ENCODE measurements around the gene NGEF.

DNA sequence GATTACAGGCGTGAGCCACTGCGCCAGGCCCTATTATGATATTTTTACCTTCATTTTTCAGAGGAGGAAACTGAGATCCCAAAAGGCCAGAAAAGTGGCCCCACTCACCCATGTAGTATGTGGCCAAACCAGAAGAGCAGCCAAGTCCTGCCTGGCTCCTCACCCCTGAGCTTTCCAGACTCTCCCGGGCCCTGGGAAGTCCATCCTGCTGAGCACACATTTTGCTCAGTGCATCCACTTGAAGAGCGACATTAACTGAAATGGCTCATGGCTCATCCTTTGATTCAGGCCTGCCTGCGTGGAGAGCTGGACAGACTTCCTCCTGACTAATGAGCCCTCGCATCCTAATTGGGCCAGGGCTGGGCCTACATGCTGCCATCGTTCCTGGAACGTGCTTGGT is 9.5 kb upstream of the NGEF start:
- TF ChIP-seq POLR2A (IDR thresholded peaks at IDR 0.05): no peak
- no peak for TF ChIP-seq EP300 (IDR thresholded peaks at IDR 0.05)
- TF ChIP-seq, protein P1, sequence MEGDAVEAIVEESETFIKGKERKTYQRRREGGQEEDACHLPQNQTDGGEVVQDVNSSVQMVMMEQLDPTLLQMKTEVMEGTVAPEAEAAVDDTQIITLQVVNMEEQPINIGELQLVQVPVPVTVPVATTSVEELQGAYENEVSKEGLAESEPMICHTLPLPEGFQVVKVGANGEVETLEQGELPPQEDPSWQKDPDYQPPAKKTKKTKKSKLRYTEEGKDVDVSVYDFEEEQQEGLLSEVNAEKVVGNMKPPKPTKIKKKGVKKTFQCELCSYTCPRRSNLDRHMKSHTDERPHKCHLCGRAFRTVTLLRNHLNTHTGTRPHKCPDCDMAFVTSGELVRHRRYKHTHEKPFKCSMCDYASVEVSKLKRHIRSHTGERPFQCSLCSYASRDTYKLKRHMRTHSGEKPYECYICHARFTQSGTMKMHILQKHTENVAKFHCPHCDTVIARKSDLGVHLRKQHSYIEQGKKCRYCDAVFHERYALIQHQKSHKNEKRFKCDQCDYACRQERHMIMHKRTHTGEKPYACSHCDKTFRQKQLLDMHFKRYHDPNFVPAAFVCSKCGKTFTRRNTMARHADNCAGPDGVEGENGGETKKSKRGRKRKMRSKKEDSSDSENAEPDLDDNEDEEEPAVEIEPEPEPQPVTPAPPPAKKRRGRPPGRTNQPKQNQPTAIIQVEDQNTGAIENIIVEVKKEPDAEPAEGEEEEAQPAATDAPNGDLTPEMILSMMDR (IDR thresholded peaks at IDR 0.05): no peak
- no peak for TF ChIP-seq POLR2AphosphoS5 (IDR thresholded peaks at IDR 0.05)
